SK-N-SH (cell line): ENCODE measurements around the gene SPOCK1. TPM values are rescaled to one million over a fixed set of nuclear protein-coding genes. Genes with fewer than 3 reads are reported as not detected.
A peak's percentile ranks its signal among the peaks of the same experiment; 100 is the strongest.

Source experiments
- CTCF ChIA-PET: fragments of 300-600, 350-600 bp; formaldehyde crosslinking; extraction: SDS; loops from one replicate; lab custom pipeline; 2021; lab: Yijun Ruan, JAX
- POLR2A ChIA-PET: fragments of 350-600 bp; sonication (Branson Sonifier 250); formaldehyde crosslinking; extraction: SDS; loops from one replicate; lab custom pipeline; 2020; ENCODE audit warnings: antibody characterized with exemption, inconsistent platforms; lab: Yijun Ruan, JAX
- DNase-seq: peaks from one replicate; pipeline ENCODE4 v3.0.0; 2012
- H2AFZ ChIP-seq: fragments of 200-600 bp; sonication (generic); 2 replicates; pipeline ENCODE4 v1.8.1; 2016; ENCODE audit warnings: antibody characterized with exemption, mild to moderate bottlenecking, low read depth
- H3F3A ChIP-seq: fragments of 200-600 bp; sonication (generic); replicated peaks from 2 replicates; pipeline ENCODE3; 2016; ENCODE audit warnings: antibody characterized with exemption, mild to moderate bottlenecking; ENCODE audit not compliant: insufficient read depth
- H3K27ac ChIP-seq, 2 experiments: fragments of 200-500 bp in 1 of 2; fragments of 200-600 bp in 1 of 2; sonication (Bioruptor generic) in 1 of 2; sonication (generic), shearing (Covaris generic) in 1 of 2; 2 replicates each; pipeline versions ENCODE4 v1.5.1 to v1.6.1; 2014 to 2016; ENCODE audit warnings: low read depth in 2 of 2, inconsistent platforms in 1 of 2, low read length in 1 of 2, mild to moderate bottlenecking in 1 of 2, mixed read lengths in 1 of 2
- H3K27me3 ChIP-seq: fragments of 200-600 bp; sonication (generic), shearing (Covaris generic); 2 replicates; pipeline ENCODE4 v1.6.1; 2016; ENCODE audit warnings: mixed run types; ENCODE audit not compliant: insufficient read depth
- H3K36me3 ChIP-seq, 2 experiments: fragments of 200-500 bp in 1 of 2; fragments of 200-600 bp in 1 of 2; sonication (Bioruptor generic) in 1 of 2; sonication (generic) in 1 of 2; replicated peaks in 1 of 2; 2 replicates each; pipeline versions ENCODE3 to v1.5.1; 2014 to 2016; ENCODE audit warnings: low read length in 1 of 2, mild to moderate bottlenecking in 1 of 2; ENCODE audit not compliant: insufficient read depth in 2 of 2, control insufficient read depth in 1 of 2
- H3K4me1 ChIP-seq, 2 experiments: fragments of 200-500 bp in 1 of 2; fragments of 200-600 bp in 1 of 2; sonication (Bioruptor generic) in 1 of 2; sonication (generic), shearing (Covaris generic) in 1 of 2; 2 replicates each; pipeline versions ENCODE4 v1.5.1 to v1.6.1; 2014 to 2016; ENCODE audit warnings: low read depth in 1 of 2, low read length in 1 of 2, mixed run types in 1 of 2; ENCODE audit not compliant: insufficient read depth in 2 of 2, control insufficient read depth in 1 of 2
- H3K4me2 ChIP-seq: fragments of 200-600 bp; sonication (generic), shearing (Covaris generic); 2 replicates; pipeline ENCODE4 v1.6.1; 2017; ENCODE audit warnings: mixed run types
- H3K4me3 ChIP-seq, 2 experiments: fragments of 200-500 bp in 1 of 2; fragments of 200-600 bp in 1 of 2; sonication (Bioruptor generic) in 1 of 2; sonication (generic), shearing (Covaris generic) in 1 of 2; 2 replicates each; pipeline versions ENCODE4 v1.5.1 to v1.8.1; 2014 to 2016; ENCODE audit warnings: low read depth in 2 of 2, inconsistent platforms in 1 of 2, low read length in 1 of 2, mild to moderate bottlenecking in 1 of 2, mixed read lengths in 1 of 2, moderate library complexity in 1 of 2
- H3K79me2 ChIP-seq: fragments of 200-600 bp; sonication (generic); 2 replicates; pipeline ENCODE4 v1.8.1; 2017; ENCODE audit warnings: mild to moderate bottlenecking; ENCODE audit not compliant: insufficient read depth
- H3K9ac ChIP-seq: fragments of 200-600 bp; sonication (generic); 2 replicates; pipeline ENCODE4 v1.6.1; 2017; ENCODE audit warnings: mixed run types
- H3K9me2 ChIP-seq: fragments of 200-600 bp; sonication (generic); 2 replicates; pipeline ENCODE4 v1.6.1; 2017; ENCODE audit warnings: mixed run types
- H3K9me3 ChIP-seq: fragments of 200-600 bp; sonication (generic); 2 replicates; pipeline ENCODE4 v1.6.1; 2017; ENCODE audit warnings: mixed run types, mild to moderate bottlenecking, moderate library complexity
- H4K20me1 ChIP-seq: fragments of 200-600 bp; sonication (generic); 2 replicates; pipeline ENCODE4 v1.6.1; 2017; ENCODE audit warnings: mild to moderate bottlenecking, mixed run types; ENCODE audit not compliant: insufficient read depth
- CHD2 ChIP-seq: fragments of 150-350 bp; IDR thresholded peaks from 2 replicates; pipeline ENCODE4 v1.6.1; 2018; ENCODE audit warnings: low read length; ENCODE audit not compliant: partially characterized antibody
- FOSL2 ChIP-seq: IDR thresholded peaks from 2 replicates; pipeline ENCODE4 v1.4.0; 2012; ENCODE audit warnings: low read depth, mild to moderate bottlenecking, moderate library complexity, borderline replicate concordance
- FOXM1 ChIP-seq: IDR thresholded peaks from 2 replicates; pipeline ENCODE4 v1.4.0; 2012; ENCODE audit warnings: low read depth, mild to moderate bottlenecking
- GABPA ChIP-seq: IDR thresholded peaks from 2 replicates; pipeline ENCODE4 v1.4.0; 2012; ENCODE audit warnings: low read depth, mild to moderate bottlenecking
- GATA2 ChIP-seq: sonication (generic); formaldehyde crosslinking; IDR thresholded peaks from 2 replicates; pipeline ENCODE4 v1.5.0; 2020; ENCODE audit warnings: mild to moderate bottlenecking, missing genetic modification reagents
- MEF2A ChIP-seq: IDR thresholded peaks from 2 replicates; pipeline ENCODE4 v1.4.0; 2012; ENCODE audit warnings: low read depth, borderline replicate concordance
- MXI1 ChIP-seq: IDR thresholded peaks from 2 replicates; pipeline ENCODE4 v1.6.1; 2012; ENCODE audit warnings: mild to moderate bottlenecking, low read depth, low read length, improper control_type of control experiment
- NFIC ChIP-seq: IDR thresholded peaks from 2 replicates; pipeline ENCODE4 v1.4.0; 2012; ENCODE audit warnings: borderline replicate concordance
- NRF1 ChIP-seq: IDR thresholded peaks from 2 replicates; pipeline ENCODE4 v1.6.1; 2012; ENCODE audit warnings: low read depth, mild to moderate bottlenecking, low read length
- RAD21 ChIP-seq: IDR thresholded peaks from 2 replicates; pipeline ENCODE4 v1.6.1; 2012; ENCODE audit warnings: mild to moderate bottlenecking, low read length
- RCOR1 ChIP-seq: fragments of 150-350 bp; IDR thresholded peaks from 2 replicates; pipeline ENCODE4 v1.6.1; 2017; ENCODE audit warnings: antibody characterized with exemption, low read length
- RFX5 ChIP-seq: IDR thresholded peaks from 2 replicates; pipeline ENCODE4 v1.6.1; 2012; ENCODE audit warnings: mild to moderate bottlenecking, improper control_type of control experiment, low read length
- SIN3A ChIP-seq: IDR thresholded peaks from 2 replicates; pipeline ENCODE4 v1.6.1; 2012; ENCODE audit warnings: low read depth, mild to moderate bottlenecking, low read length, moderate library complexity, borderline replicate concordance
- SMC3 ChIP-seq: IDR thresholded peaks from 2 replicates; pipeline ENCODE4 v1.6.1; 2012; ENCODE audit warnings: low read depth, low read length, improper control_type of control experiment
- TEAD4 ChIP-seq: IDR thresholded peaks from 2 replicates; pipeline ENCODE4 v1.4.0; 2012; ENCODE audit warnings: mild to moderate bottlenecking, borderline replicate concordance; ENCODE audit not compliant: insufficient read depth
- YY1 ChIP-seq: IDR thresholded peaks from 2 replicates; pipeline ENCODE4 v1.4.0; 2012; ENCODE audit warnings: low read depth, mild to moderate bottlenecking
- ZBTB33 ChIP-seq: IDR thresholded peaks from 2 replicates; pipeline ENCODE4 v1.4.0; 2012; ENCODE audit warnings: low read depth, borderline replicate concordance
- WGBS: methylation state at CpG from one replicate; pipeline ENCODE4 v1.1.6; 2017; ENCODE audit warnings: low lambda C conversion rate; 5-methylcytosine and 5-hydroxymethylcytosine counted together
- polyA plus RNA-seq, 3 experiments: library from polyadenylated mRNA; depleted of rRNA; stranded (reverse); fragments of >200 nt; gene quantifications; 2 replicates each; pipeline ENCODE4 v1.2.3, GENCODE V29; 2012
- TF ChIP-seq, protein P1 (sequence below): IDR thresholded peaks from 2 replicates; pipeline ENCODE4; 2012
- TF ChIP-seq, protein P2 (sequence below): IDR thresholded peaks from 2 replicates; pipeline ENCODE4 v1.4.0; 2012; ENCODE audit warnings: low read depth, borderline replicate concordance
- TF ChIP-seq, protein P3 (sequence below): fragments of 150-350 bp; IDR thresholded peaks from 2 replicates; pipeline ENCODE4 v1.6.1; 2016; ENCODE audit warnings: mild to moderate bottlenecking, low read depth, low read length

Gene SPOCK1
- polyA plus RNA-seq, 1 of the 3 experiments (the other 2 are of a cell fraction), result 11.3 TPM

GRCh38 chr5:137217599-137218200 lies 281.4 kb downstream of the SPOCK1 start:
- H3K9me3 ChIP-seq, result no peaks in the 10 kb centered on the region
- H3K4me2 ChIP-seq, result peak overlapping the region; percentile 10; the same call in 1 of the 2 replicates
- H4K20me1 ChIP-seq, result peaks cover 8% of the 10 kb centered on the region; the same call in 1 of the 2 replicates
- ChIA-PET POLR2A (no interaction called here), CTCF (interaction anchor here (1.1 to 2.2 kb wide), 3 partner anchors 16 to 415 kb away, joined by 3 to 9 read pairs (median 5); no protein-coding TSS in a partner anchor)
- peak overlapping the region in 1 of 2 experiments; percentile 36; a peak in 2 of 4 replicates for H3K27ac ChIP-seq
- peaks cover 3 to 11% of the 10 kb centered on the region in 2 experiments; a peak in 3 of 4 replicates for H3K4me1 ChIP-seq
- no peaks in the 10 kb centered on the region for H3K27me3 ChIP-seq
- H3K4me3 ChIP-seq, result no peak overlapping the region
- no peak overlapping the region for H2AFZ ChIP-seq
- WGBS, result 60% methylated on average over 6 of the region's 6 CpGs
- H3F3A ChIP-seq, result peaks cover 5% of the 10 kb centered on the region
- peaks cover 2% of the 10 kb centered on the region; the same call in 1 of the 2 replicates for H3K79me2 ChIP-seq
- no peaks in the 10 kb centered on the region for H3K9me2 ChIP-seq
- no peak overlapping the region for H3K9ac ChIP-seq
- DNase-seq, result no peak
- TF ChIP-seq, protein P1, sequence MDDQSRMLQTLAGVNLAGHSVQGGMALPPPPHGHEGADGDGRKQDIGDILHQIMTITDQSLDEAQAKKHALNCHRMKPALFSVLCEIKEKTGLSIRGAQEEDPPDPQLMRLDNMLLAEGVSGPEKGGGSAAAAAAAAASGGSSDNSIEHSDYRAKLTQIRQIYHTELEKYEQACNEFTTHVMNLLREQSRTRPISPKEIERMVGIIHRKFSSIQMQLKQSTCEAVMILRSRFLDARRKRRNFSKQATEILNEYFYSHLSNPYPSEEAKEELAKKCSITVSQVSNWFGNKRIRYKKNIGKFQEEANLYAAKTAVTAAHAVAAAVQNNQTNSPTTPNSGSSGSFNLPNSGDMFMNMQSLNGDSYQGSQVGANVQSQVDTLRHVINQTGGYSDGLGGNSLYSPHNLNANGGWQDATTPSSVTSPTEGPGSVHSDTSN, result no peak
- no peak for TF ChIP-seq NRF1
- TF ChIP-seq RCOR1, result no peak
- no peak for TF ChIP-seq RAD21
- no peak for TF ChIP-seq SIN3A
- no peak for TF ChIP-seq TEAD4
- no peak for TF ChIP-seq FOXM1
- TF ChIP-seq MEF2A, result no peak
- no peak for TF ChIP-seq GABPA
- TF ChIP-seq, protein P2, sequence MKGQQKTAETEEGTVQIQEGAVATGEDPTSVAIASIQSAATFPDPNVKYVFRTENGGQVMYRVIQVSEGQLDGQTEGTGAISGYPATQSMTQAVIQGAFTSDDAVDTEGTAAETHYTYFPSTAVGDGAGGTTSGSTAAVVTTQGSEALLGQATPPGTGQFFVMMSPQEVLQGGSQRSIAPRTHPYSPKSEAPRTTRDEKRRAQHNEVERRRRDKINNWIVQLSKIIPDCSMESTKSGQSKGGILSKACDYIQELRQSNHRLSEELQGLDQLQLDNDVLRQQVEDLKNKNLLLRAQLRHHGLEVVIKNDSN, result no peak
- no peak for TF ChIP-seq ZBTB33
- no peak for TF ChIP-seq CHD2
- no peak for TF ChIP-seq SMC3
- no peak for TF ChIP-seq NFIC
- no peak for TF ChIP-seq FOSL2
- no peak for TF ChIP-seq GATA2 (CRISPR knock-in tag)
- TF ChIP-seq RFX5, result no peak
- TF ChIP-seq, protein P3, sequence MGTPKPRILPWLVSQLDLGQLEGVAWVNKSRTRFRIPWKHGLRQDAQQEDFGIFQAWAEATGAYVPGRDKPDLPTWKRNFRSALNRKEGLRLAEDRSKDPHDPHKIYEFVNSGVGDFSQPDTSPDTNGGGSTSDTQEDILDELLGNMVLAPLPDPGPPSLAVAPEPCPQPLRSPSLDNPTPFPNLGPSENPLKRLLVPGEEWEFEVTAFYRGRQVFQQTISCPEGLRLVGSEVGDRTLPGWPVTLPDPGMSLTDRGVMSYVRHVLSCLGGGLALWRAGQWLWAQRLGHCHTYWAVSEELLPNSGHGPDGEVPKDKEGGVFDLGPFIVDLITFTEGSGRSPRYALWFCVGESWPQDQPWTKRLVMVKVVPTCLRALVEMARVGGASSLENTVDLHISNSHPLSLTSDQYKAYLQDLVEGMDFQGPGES, result no peak
- no peak for TF ChIP-seq MXI1
- TF ChIP-seq YY1, result no peak
- no peaks in the 10 kb centered on the region for H3K36me3 ChIP-seq
